Measurements from ENCODE around the gene SCCPDH. TPM values are rescaled to one million over a fixed set of nuclear protein-coding genes. Genes with fewer than 3 reads are reported as not detected.

Gene SCCPDH
- total RNA-seq, 1 experiment from 2014 or later: 10.9 TPM

DNA sequence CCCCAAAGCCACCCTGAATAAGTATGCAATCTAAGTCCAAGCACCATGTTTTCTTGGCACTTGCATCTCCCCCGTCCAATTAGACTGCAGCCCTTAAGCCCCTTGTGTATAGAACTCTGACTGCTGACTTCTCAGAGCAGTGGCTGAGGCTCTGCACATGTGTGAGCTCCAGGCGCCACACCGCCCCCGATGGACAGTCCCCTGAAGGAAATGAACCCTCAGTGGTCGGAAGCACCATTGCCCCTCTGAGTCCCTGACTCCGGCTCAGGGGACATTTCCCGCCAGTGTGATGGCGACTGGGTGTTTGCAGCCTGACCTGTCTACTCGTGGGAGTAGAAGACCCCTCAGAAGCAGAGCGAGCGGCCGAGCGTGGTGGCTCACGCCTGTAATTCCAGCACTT lies 37.2 kb upstream of the SCCPDH start:
- no peak overlapping the region for H3K27ac Mint-ChIP-seq
- H3K9me3 Mint-ChIP-seq: no peaks in the 10 kb centered on the region
- H3K27me3 Mint-ChIP-seq (ENCODE audit: low read depth): no peaks in the 10 kb centered on the region
- peak; percentile 60 for DNase-seq (ENCODE audit: low spot score)
- ChIA-PET POLR2A (no interaction called here), CTCF (interaction anchor here (0.6 to 1.8 kb wide), 6 partner anchors 9 to 191 kb away, joined by 3 to 9 read pairs (median 4); partner anchors contain the start of gene SCCPDH)
- no peaks in the 10 kb centered on the region for H3K4me1 Mint-ChIP-seq
- H3K36me3 Mint-ChIP-seq: no peaks in the 10 kb centered on the region
- ATAC-seq: peak; percentile 80
- TF ChIP-seq TEAD4 (CRISPR knock-in tag; IDR thresholded peaks at IDR 0.05): no peak
- no peak for TF ChIP-seq OVOL2 (CRISPR knock-in tag; IDR thresholded peaks at IDR 0.05; ENCODE audit: borderline replicate concordance)
- TF ChIP-seq NFATC4 (CRISPR knock-in tag; IDR thresholded peaks at IDR 0.05): no peak
- TF ChIP-seq, protein P1, sequence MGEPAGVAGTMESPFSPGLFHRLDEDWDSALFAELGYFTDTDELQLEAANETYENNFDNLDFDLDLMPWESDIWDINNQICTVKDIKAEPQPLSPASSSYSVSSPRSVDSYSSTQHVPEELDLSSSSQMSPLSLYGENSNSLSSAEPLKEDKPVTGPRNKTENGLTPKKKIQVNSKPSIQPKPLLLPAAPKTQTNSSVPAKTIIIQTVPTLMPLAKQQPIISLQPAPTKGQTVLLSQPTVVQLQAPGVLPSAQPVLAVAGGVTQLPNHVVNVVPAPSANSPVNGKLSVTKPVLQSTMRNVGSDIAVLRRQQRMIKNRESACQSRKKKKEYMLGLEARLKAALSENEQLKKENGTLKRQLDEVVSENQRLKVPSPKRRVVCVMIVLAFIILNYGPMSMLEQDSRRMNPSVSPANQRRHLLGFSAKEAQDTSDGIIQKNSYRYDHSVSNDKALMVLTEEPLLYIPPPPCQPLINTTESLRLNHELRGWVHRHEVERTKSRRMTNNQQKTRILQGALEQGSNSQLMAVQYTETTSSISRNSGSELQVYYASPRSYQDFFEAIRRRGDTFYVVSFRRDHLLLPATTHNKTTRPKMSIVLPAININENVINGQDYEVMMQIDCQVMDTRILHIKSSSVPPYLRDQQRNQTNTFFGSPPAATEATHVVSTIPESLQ (CRISPR knock-in tag; IDR thresholded peaks at IDR 0.05): no peak
- TF ChIP-seq TP53 (CRISPR knock-in tag; IDR thresholded peaks at IDR 0.05): no peak
- TF ChIP-seq ZNF416 (CRISPR knock-in tag; IDR thresholded peaks at IDR 0.05): no peak
- no peak for TF ChIP-seq ELF4 (CRISPR knock-in tag; IDR thresholded peaks at IDR 0.05; ENCODE audit: low read depth)
- TF ChIP-seq RELA (CRISPR knock-in tag; IDR thresholded peaks at IDR 0.05; ENCODE audit: borderline replicate concordance): no peak
- no peak for TF ChIP-seq MYBL2 (CRISPR knock-in tag; IDR thresholded peaks at IDR 0.05)
- TF ChIP-seq, protein P2, sequence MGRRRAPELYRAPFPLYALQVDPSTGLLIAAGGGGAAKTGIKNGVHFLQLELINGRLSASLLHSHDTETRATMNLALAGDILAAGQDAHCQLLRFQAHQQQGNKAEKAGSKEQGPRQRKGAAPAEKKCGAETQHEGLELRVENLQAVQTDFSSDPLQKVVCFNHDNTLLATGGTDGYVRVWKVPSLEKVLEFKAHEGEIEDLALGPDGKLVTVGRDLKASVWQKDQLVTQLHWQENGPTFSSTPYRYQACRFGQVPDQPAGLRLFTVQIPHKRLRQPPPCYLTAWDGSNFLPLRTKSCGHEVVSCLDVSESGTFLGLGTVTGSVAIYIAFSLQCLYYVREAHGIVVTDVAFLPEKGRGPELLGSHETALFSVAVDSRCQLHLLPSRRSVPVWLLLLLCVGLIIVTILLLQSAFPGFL (CRISPR knock-in tag; IDR thresholded peaks at IDR 0.05; ENCODE audit: borderline replicate concordance): no peak
- TF ChIP-seq FOXJ3 (CRISPR knock-in tag; IDR thresholded peaks at IDR 0.05; ENCODE audit: borderline replicate concordance): no peak
- TF ChIP-seq, protein P3, sequence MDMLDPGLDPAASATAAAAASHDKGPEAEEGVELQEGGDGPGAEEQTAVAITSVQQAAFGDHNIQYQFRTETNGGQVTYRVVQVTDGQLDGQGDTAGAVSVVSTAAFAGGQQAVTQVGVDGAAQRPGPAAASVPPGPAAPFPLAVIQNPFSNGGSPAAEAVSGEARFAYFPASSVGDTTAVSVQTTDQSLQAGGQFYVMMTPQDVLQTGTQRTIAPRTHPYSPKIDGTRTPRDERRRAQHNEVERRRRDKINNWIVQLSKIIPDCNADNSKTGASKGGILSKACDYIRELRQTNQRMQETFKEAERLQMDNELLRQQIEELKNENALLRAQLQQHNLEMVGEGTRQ (CRISPR knock-in tag; IDR thresholded peaks at IDR 0.05): no peak
- TF ChIP-seq IRF2 (CRISPR knock-in tag; IDR thresholded peaks at IDR 0.05; ENCODE audit: borderline replicate concordance, low read depth): no peak
- TF ChIP-seq, protein P4, sequence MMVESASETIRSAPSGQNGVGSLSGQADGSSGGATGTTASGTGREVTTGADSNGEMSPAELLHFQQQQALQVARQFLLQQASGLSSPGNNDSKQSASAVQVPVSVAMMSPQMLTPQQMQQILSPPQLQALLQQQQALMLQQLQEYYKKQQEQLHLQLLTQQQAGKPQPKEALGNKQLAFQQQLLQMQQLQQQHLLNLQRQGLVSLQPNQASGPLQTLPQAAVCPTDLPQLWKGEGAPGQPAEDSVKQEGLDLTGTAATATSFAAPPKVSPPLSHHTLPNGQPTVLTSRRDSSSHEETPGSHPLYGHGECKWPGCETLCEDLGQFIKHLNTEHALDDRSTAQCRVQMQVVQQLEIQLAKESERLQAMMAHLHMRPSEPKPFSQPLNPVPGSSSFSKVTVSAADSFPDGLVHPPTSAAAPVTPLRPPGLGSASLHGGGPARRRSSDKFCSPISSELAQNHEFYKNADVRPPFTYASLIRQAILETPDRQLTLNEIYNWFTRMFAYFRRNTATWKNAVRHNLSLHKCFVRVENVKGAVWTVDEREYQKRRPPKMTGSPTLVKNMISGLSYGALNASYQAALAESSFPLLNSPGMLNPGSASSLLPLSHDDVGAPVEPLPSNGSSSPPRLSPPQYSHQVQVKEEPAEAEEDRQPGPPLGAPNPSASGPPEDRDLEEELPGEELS (CRISPR knock-in tag; IDR thresholded peaks at IDR 0.05): no peak
- TF ChIP-seq TEAD1 (CRISPR knock-in tag; IDR thresholded peaks at IDR 0.05): no peak
- TF ChIP-seq, protein P5, sequence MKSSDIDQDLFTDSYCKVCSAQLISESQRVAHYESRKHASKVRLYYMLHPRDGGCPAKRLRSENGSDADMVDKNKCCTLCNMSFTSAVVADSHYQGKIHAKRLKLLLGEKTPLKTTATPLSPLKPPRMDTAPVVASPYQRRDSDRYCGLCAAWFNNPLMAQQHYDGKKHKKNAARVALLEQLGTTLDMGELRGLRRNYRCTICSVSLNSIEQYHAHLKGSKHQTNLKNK (CRISPR knock-in tag; IDR thresholded peaks at IDR 0.05): no peak
- TF ChIP-seq, protein P6, sequence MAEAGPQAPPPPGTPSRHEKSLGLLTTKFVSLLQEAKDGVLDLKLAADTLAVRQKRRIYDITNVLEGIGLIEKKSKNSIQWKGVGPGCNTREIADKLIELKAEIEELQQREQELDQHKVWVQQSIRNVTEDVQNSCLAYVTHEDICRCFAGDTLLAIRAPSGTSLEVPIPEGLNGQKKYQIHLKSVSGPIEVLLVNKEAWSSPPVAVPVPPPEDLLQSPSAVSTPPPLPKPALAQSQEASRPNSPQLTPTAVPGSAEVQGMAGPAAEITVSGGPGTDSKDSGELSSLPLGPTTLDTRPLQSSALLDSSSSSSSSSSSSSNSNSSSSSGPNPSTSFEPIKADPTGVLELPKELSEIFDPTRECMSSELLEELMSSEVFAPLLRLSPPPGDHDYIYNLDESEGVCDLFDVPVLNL (CRISPR knock-in tag; IDR thresholded peaks at IDR 0.05; ENCODE audit: borderline replicate concordance, low read depth): no peak
- no peak overlapping the region for H3K4me3 Mint-ChIP-seq

DNA sequence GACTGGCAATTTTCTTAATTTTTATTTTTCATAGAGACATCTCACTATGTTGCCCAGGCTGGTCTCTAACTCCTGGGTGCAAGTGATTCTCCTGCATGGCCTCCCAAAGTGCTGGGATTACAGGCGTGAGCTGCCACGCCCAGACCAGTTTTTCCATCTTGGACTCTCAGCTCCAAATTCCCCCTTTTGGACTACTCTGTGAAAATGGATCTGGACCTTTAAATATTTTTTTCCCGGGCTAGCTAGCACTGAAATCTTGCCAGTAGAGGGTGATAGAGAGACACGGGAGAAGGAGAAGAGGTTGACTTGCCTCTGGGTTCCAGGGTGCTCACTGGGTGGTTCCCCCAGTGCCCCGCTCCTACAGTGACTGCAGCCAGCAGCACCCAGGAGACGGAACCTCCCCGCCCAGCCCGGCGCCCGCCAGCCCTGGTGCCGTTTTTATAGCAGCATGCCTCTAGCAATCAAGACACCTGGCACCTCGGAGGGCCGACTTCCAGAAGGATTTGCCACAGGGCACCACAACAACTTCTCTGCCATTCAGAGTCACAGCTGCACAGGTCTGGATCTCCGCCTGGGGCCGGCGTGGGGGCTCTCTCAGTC lies 34.7 kb upstream of the SCCPDH start:
- Mint-ChIP-seq H3K27me3 (ENCODE audit: low read depth) (peaks cover 9% of the 10 kb centered on the region; the same call in 1 of the 2 replicates), H3K27ac (no peak overlapping the region), H3K4me1 (no peaks in the 10 kb centered on the region), H3K36me3 (peaks cover 19% of the 10 kb centered on the region), H3K9me3 (peaks cover 20% of the 10 kb centered on the region), H3K4me3 (no peak overlapping the region)
- peak; percentile 49 for DNase-seq (ENCODE audit: low spot score)
- ChIA-PET POLR2A (no interaction called here), CTCF (interaction anchor here (0.6 to 2.2 kb wide), 20 partner anchors 9 to 636 kb away, joined by 3 to 17 read pairs (median 4); partner anchors contain the start of genes CNST, SCCPDH and TFB2M)
- no peak for TF ChIP-seq RELA (CRISPR knock-in tag; IDR thresholded peaks at IDR 0.05; ENCODE audit: borderline replicate concordance)
- TF ChIP-seq, protein P7, sequence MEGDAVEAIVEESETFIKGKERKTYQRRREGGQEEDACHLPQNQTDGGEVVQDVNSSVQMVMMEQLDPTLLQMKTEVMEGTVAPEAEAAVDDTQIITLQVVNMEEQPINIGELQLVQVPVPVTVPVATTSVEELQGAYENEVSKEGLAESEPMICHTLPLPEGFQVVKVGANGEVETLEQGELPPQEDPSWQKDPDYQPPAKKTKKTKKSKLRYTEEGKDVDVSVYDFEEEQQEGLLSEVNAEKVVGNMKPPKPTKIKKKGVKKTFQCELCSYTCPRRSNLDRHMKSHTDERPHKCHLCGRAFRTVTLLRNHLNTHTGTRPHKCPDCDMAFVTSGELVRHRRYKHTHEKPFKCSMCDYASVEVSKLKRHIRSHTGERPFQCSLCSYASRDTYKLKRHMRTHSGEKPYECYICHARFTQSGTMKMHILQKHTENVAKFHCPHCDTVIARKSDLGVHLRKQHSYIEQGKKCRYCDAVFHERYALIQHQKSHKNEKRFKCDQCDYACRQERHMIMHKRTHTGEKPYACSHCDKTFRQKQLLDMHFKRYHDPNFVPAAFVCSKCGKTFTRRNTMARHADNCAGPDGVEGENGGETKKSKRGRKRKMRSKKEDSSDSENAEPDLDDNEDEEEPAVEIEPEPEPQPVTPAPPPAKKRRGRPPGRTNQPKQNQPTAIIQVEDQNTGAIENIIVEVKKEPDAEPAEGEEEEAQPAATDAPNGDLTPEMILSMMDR (IDR thresholded peaks at IDR 0.05): peak; percentile 47
- 0 out of 2 replicates have a peak, but pooled peaks have one; percentile 44 for TF ChIP-seq ZNF423 (CRISPR knock-in tag; IDR thresholded peaks at IDR 0.05)
- ATAC-seq: peak; percentile 87

All from WTC11 (cell line).